Measurements from ENCODE around the gene SCO2. TPM values are rescaled to one million over a fixed set of nuclear protein-coding genes. Genes with fewer than 3 reads are reported as not detected.

Gene SCO2
- total RNA-seq (2022) (3.0 and 6.5 TPM in 2 replicates), Bru-seq, nascent RNA (percentile 35 among the genes with signal in this experiment), BruChase-seq, experiment 1, labeled RNA remaining after a 2-hour chase (percentile 11 among the genes with signal in this experiment), BruChase-seq, experiment 2, labeled RNA remaining after a 6-hour chase (not detected)
- long read RNA-seq, partial matches to known transcripts = 0 of 3 reads
- long read RNA-seq, other reads (novel, unspliced or antisense) = 1 of 3 reads

GRCh38 chr22:50525104-50525857, at the start of gene SCO2:
Gene SCO2 (minus strand): TSS chr22:50525598. CDS start chr22:50524411, 1,187 bp downstream.
- peak; percentile 96 to 97 for DNase-seq
- Mint-ChIP-seq H3K27ac (ENCODE audit: unreplicated experiment) (peak within 1 kb of the TSS; percentile 91), H3K4me1 (ENCODE audit: low read depth, unreplicated experiment) (peaks cover 14% of the 10 kb centered on the region), H3K27me3 (ENCODE audit: insufficient read depth, unreplicated experiment) (no peaks in the 10 kb centered on the region), H3K4me3 (ENCODE audit: unreplicated experiment) (peak within 1 kb of the TSS; percentile 89), H3K36me3 (ENCODE audit: insufficient read depth, unreplicated experiment) (peaks cover 48% of the 10 kb centered on the region), H3K9me3 (ENCODE audit: unreplicated experiment) (no peaks in the 10 kb centered on the region)
- intact Hi-C loops (cut with micrococcal nuclease; ENCODE audit: unreplicated experiment) = loop anchor here (5.0 kb wide), 1 partner anchor 57 kb away; the partner anchor contains the start of gene CHKB
- CTCF ChIA-PET = interaction anchor here (0.6 to 3.2 kb wide), 25 partner anchors 10 to 495 kb away, joined by 3 to 43 read pairs (median 4); partner anchors contain the start of genes ARSA, CHKB, KLHDC7B and LMF2
- Histone ChIP-seq H3K9me3 (no peaks in the 10 kb centered on the region), H3K4me3 (ENCODE audit: low read depth, low read length) (peak within 1 kb of the TSS; percentile 87), H3K36me3 (ENCODE audit: control insufficient read depth, insufficient read depth, low read length) (no peaks in the 10 kb centered on the region), H3K27me3 (replicated peaks; ENCODE audit: control insufficient read depth, insufficient read depth, low read length) (no peaks in the 10 kb centered on the region), H3K4me1 (peaks cover 17% of the 10 kb centered on the region)
- BruUV-seq (replicated peaks) = TSS peak; percentile 64
- peak; percentile 33 to 53 for TF ChIP-seq CTCF (IDR thresholded peaks at IDR 0.05; ENCODE audit: insufficient read depth in 1 of 2, low read depth in 1 of 2, low read length in 1 of 2, severe bottlenecking in 1 of 2, unreplicated experiment in 1 of 2)
- POLR2A ChIA-PET = interaction anchor here (0.6 to 2.5 kb wide), 13 partner anchors 13 to 218 kb away, joined by 3 to 71 read pairs (median 4); partner anchors contain the start of genes ADM2, KLHDC7B, LMF2 and NCAPH2

GRCh38 chr22:50574383-50574755, 49.0 kb upstream of the SCO2 start:
- Mint-ChIP-seq H3K36me3 (ENCODE audit: insufficient read depth, unreplicated experiment) (no peaks in the 10 kb centered on the region), H3K4me1 (ENCODE audit: low read depth, unreplicated experiment) (no peaks in the 10 kb centered on the region), H3K9me3 (ENCODE audit: unreplicated experiment) (no peaks in the 10 kb centered on the region), H3K27ac (ENCODE audit: unreplicated experiment) (no peak overlapping the region), H3K4me3 (ENCODE audit: unreplicated experiment) (no peak overlapping the region), H3K27me3 (ENCODE audit: insufficient read depth, unreplicated experiment) (no peaks in the 10 kb centered on the region)
- Histone ChIP-seq H3K4me3 (ENCODE audit: low read depth, low read length) (no peak overlapping the region), H3K4me1 (0 out of 2 replicates have a peak, but pooled peaks cover under 1% of the 10 kb centered on the region), H3K36me3 (ENCODE audit: control insufficient read depth, insufficient read depth, low read length) (peaks cover 1% of the 10 kb centered on the region; the same call in 1 of the 2 replicates), H3K27me3 (replicated peaks; ENCODE audit: control insufficient read depth, insufficient read depth, low read length) (no peaks in the 10 kb centered on the region), H3K9me3 (no peaks in the 10 kb centered on the region)
- BruUV-seq (replicated peaks) = no TSS peak
- intact Hi-C loops (cut with micrococcal nuclease; ENCODE audit: unreplicated experiment) = no loop called here
- POLR2A ChIA-PET = no interaction called here
- no peak for DNase-seq
- CTCF ChIA-PET = interaction anchor here (2.5 kb wide), 1 partner anchor 46 kb away, joined by 14 read pairs; no protein-coding TSS in a partner anchor
- TF ChIP-seq CTCF (IDR thresholded peaks at IDR 0.05; ENCODE audit: insufficient read depth in 1 of 2, low read depth in 1 of 2, low read length in 1 of 2, severe bottlenecking in 1 of 2, unreplicated experiment in 1 of 2) = no peak

GRCh38 chr22:50573491-50574382, 48.3 kb upstream of the SCO2 start:
- H3K27me3 ChIP-seq (replicated peaks; ENCODE audit: control insufficient read depth, insufficient read depth, low read length) = no peaks in the 10 kb centered on the region
- Mint-ChIP-seq H3K4me3 (ENCODE audit: unreplicated experiment) (no peak overlapping the region), H3K27me3 (ENCODE audit: insufficient read depth, unreplicated experiment) (no peaks in the 10 kb centered on the region), H3K4me1 (ENCODE audit: low read depth, unreplicated experiment) (no peaks in the 10 kb centered on the region), H3K27ac (ENCODE audit: unreplicated experiment) (no peak overlapping the region), H3K9me3 (ENCODE audit: unreplicated experiment) (no peaks in the 10 kb centered on the region), H3K36me3 (ENCODE audit: insufficient read depth, unreplicated experiment) (no peaks in the 10 kb centered on the region)
- H3K4me3 ChIP-seq (ENCODE audit: low read depth, low read length) = no peak overlapping the region
- BruUV-seq (replicated peaks) = no TSS peak
- TF ChIP-seq CTCF (IDR thresholded peaks at IDR 0.05; ENCODE audit: insufficient read depth in 1 of 2, low read depth in 1 of 2, low read length in 1 of 2, severe bottlenecking in 1 of 2, unreplicated experiment in 1 of 2) = no peak
- peaks cover 6% of the 10 kb centered on the region; the same call in 1 of the 2 replicates for H3K4me1 ChIP-seq
- H3K9me3 ChIP-seq = no peaks in the 10 kb centered on the region
- CTCF ChIA-PET = no interaction called here
- no peak for DNase-seq
- intact Hi-C loops (cut with micrococcal nuclease; ENCODE audit: unreplicated experiment) = no loop called here
- no peaks in the 10 kb centered on the region for H3K36me3 ChIP-seq (ENCODE audit: control insufficient read depth, insufficient read depth, low read length)
- POLR2A ChIA-PET = no interaction called here

All from Caco-2 (cell line).